ENCODE measurements around the gene GGTLC1.
A peak's percentile ranks its signal among the peaks of the same experiment; 100 is the strongest.

GGTLC1 gene

GRCh38 chr20:23966927-23967615, 21.5 kb downstream of the GGTLC1 start:
- DNase-seq (ENCODE audit: low read depth in 2 of 2, low spot score in 1 of 2), result no peak

- no peak for DNase-seq (ENCODE audit: low read depth in 2 of 2, low spot score in 1 of 2)
Measured at GRCh38 chr20:23966298-23966697, 22.3 kb downstream of the GGTLC1 start.

GRCh38 chr20:23963941-23964340, 24.6 kb downstream of the GGTLC1 start:
- DNase-seq (ENCODE audit: low read depth in 2 of 2, low spot score in 1 of 2), result no peak

- no peak for DNase-seq (ENCODE audit: low read depth in 2 of 2, low spot score in 1 of 2)
Measured at GRCh38 chr20:23962272-23962671, 26.3 kb downstream of the GGTLC1 start.

- no peak for DNase-seq (ENCODE audit: low read depth in 2 of 2, low spot score in 1 of 2)
Measured at GRCh38 chr20:23959054-23959453, 29.5 kb downstream of the GGTLC1 start.

GRCh38 chr20:23955896-23956295, 32.7 kb downstream of the GGTLC1 start:
- DNase-seq (ENCODE audit: low read depth in 2 of 2, low spot score in 1 of 2), result no peak

- no peak for DNase-seq (ENCODE audit: low read depth in 2 of 2, low spot score in 1 of 2)
Measured at GRCh38 chr20:23954008-23954745, 34.4 kb downstream of the GGTLC1 start.

- DNase-seq (ENCODE audit: low read depth in 2 of 2, low spot score in 1 of 2), result no peak
Measured at GRCh38 chr20:23946206-23946605, 42.4 kb downstream of the GGTLC1 start.

- DNase-seq (ENCODE audit: low read depth in 2 of 2, low spot score in 1 of 2), result no peak
Measured at GRCh38 chr20:23943304-23943703, 45.3 kb downstream of the GGTLC1 start.

GRCh38 chr20:23939641-23940040, 48.9 kb downstream of the GGTLC1 start:
- no peak for DNase-seq (ENCODE audit: low read depth in 2 of 2, low spot score in 1 of 2)

GRCh38 chr20:23939063-23939462, 49.5 kb downstream of the GGTLC1 start:
- DNase-seq (ENCODE audit: low read depth in 2 of 2, low spot score in 1 of 2), result no peak

- DNase-seq (ENCODE audit: low read depth in 2 of 2, low spot score in 1 of 2), result no peak
Measured at GRCh38 chr20:23938118-23938438, 50.5 kb downstream of the GGTLC1 start.

GRCh38 chr20:23937303-23938117, 51.1 kb downstream of the GGTLC1 start:
- peak in 1 of 2 donors; percentile 13 for DNase-seq (ENCODE audit: low read depth in 2 of 2, low spot score in 1 of 2)

Data from stimulated activated CD8-positive, alpha-beta memory T cell treated with anti-CD3 and anti-CD28 coated beads, Interleukin-4, amount 100 ng/mL, for 4 hours (primary cell).